HG03025 (cell line): ENCODE results near the gene MRM2.

ENCODE experiments used
- ATAC-seq: cut with Tn5 transposase; IDR thresholded peaks from one replicate; pipeline ENCODE4 v1.9.1; 2021; ENCODE audit warnings: mild to moderate bottlenecking, moderate library complexity; ENCODE audit not compliant: unreplicated experiment, low FRiP score

Gene MRM2

DNA sequence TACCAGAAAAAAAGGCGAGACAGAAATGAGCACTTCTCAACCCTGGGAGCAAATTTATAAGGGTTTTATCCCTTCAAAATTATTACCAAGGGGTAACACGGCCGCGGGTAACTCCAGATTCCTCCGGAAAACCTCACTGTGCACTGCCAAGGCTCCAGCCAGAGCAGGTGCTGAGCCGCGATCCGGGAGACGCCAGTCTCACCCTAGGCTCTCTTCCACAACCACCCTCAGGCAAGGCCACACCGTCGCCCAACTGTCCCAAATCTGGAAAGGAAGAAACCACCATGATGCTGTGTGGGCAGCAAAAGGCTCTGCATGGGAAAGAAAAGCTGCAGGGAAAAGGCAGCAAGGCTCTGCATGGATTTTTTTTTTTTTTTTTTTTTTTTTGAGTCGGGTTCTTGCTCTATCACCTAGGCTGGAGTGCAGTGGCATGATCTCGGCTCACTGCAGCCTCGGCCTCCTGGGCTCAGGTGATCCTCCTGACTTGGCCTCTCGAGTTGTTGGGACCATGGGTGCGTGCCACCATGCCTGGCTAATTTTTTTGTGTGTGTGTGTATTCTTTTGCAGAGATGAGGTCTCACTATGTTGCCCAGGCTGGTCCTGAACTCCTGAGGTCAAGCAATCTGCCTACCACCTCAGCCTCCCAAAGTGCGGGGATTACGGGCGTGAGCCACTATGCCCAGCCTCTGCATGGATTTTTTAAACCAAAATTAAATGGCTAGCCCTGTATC lies 48.3 kb downstream of the MRM2 start:
- no peak for ATAC-seq

DNA sequence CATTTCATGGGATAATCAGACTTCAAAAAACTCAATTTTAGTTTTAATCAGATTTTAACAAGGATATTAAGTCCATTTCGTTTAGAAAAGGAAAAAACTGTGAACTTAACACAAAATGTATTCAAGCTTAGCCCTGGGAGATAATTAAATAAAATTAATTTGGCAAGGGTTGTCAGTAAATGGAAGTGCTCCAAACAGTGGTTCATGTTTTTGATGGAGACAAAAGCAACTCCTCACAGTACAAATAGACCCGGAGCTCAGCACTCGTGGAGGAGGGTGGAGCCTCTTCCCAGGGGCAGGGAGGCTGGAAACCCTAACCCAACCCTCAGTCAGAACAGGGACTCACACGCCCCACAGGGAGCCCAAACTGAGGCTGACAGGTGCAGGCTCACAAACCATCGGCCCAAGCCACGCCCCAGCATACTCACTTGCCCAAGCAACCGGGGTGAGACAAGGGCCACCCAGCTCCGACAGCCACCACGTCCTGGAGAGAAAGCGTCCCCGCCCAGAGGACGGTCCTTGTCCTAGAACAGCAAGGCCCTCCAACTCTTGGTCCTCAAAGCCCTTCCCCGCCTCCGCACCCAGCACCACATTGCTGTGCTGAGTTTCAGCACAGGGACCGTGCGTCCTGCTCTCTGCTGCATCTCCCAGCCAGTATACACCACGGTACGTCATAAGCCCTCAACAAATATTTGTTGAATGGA lies 49.0 kb downstream of the MRM2 start:
- ATAC-seq: no peak

DNA sequence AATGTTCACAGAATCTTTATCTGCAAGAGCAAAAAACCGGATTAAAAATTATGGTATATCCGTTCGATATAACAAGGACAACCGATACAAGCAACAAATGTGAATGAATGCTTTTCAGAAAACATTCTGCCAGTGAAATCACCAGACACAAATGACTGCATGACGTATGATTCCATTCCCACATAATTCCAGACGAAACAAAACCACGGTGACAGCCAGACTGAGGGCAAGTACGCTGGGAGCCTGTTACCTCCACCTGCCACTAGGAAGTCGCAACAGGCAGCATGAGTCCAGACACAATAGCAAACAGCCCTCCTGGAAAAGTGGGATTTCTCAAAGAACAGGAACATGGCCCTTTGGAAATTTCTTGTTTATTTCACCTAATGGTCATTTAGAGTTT lies 51.0 kb downstream of the MRM2 start:
- no peak for ATAC-seq

DNA sequence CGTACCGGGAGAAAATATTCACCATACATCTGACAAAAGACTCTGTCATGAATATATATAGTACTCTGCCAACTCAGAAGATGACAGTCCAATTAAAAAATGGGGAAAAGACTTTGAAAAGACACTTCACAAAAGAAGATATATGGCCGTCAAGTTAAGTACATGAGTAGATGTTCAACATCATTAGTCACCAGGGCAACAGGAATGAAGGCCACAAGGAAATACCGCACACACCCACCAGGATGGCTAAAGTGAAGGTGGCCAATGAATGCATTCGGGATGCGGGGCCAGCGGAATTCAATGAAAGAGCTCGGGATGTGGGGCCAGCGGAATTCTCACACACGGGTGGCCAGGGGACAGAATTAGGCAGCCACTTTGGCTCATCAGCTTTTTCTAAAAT lies 51.5 kb downstream of the MRM2 start:
- ATAC-seq: no peak

DNA sequence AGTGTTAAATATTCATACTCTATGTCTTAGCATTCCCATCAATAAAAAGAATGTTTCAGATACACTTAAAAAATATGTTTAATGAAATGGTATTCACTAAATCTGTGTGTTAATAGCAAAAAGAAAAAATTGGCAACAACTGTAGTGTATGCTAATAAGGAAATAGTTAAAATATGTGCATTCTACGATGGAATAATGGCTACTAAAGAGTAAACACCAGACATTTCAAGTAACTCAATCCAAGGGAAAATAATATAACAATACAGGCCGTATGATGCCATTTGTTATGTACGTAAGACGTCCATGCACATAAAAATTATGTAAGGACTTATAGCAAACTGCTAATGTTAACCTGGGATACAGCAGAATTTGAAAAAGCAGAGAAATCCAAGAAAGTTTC lies 55.8 kb downstream of the MRM2 start:
- no peak for ATAC-seq

DNA sequence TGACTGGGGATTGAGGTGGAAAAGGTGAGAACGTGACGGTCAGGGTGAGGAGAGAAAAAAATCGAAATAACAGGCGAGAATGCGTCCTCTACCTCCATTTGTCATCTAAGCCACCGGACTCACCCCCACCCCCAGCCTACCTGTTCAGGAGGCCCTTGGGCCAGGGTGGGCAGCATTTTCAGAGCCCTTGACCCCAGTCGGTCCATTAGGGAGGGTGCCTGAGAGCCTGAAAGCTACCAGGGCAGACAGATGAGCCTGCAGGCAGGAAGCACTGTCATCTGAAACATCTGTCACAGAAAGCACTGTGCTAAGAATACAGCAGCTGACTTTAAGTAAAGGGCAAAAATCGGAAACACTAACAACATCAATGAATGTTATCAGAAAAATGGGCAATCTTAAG lies 56.3 kb downstream of the MRM2 start:
- ATAC-seq: no peak
